Occipital lobe (tissue), 2 donors: ENCODE data around the gene KCNMA1. TPM values are rescaled to one million over a fixed set of nuclear protein-coding genes. Genes with fewer than 3 reads are reported as not detected.

Source experiments
- DNase-seq: peaks from one replicate; lab custom pipeline; 2025; lab: John Stamatoyannopoulos, UW
- total RNA-seq: library from RNA; depleted of rRNA; stranded (reverse); fragments of >200 nt; gene quantifications from one replicate; pipeline ENCODE4 v1.2.3, GENCODE V29; 2014

KCNMA1 gene
- total RNA-seq, 1 donor from 2014 or later, result 43.0 TPM

DNA sequence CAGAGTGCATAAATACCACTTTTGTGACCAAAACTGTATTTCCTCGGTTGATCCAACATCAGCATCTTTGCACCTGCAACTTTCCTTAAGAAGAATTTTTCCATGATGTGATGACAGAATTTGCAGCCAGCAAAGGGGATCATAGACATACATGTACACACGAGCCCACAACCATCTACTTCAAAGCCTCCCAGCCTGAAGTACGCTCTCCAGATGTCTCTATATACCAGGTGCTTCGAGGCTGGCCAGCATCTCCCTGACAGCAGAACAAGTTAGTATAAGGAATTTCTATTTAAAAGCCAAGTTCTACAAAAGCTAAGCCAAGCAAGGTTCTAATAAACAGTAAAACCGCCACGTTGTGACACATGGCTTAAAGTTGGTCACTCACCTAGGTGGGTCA, 328.5 kb downstream of the KCNMA1 start:
- no peak for DNase-seq

DNA sequence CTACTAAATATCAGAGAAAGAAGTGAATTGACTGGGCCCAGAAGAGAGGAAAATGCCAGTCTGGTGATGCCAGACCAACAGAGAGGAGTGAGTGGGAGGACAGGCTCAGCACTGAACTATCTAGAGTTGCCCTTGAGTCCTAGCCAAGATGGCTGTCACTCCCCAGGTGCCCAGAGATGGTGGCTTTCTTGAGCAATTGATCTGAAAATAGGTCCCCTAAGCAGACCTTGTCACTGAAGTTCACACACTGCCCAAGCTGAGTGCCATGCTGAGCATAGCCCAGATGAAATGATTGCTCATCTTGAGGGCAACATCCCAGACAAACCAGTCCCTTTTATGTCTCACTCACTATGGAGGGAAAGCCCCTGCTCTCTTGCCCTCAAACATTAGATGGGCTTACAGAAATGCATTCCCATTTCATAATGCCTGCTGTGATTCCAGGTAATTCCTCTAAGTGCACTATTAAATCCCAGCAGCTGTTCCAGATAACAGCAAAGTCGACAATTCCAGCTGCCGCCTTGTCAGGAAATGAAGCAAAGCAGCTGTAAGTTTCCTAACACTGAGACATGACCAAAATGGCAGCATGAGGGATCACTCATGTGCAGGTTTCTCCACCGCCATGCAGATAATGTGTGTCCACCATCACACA, 329.4 kb downstream of the KCNMA1 start:
- no peak for DNase-seq

DNA sequence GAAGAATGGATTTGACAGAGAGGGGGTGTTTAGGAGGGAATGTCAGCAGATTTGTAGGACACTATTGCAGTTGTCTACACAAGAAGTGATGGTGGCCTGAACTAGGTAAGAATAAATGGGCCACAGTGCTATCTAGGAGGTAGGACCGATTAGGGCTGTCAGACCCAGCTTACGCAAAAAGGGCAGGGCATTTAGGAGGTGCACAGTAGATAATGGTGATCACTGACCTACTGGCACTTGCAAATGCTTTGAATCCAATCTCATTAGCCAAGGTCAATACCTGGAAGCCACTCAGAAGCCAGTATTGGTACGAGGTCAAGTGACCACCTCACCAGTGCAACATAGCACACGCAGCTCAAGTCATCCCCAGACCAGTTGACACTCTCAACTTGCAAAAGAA, 330.9 kb downstream of the KCNMA1 start:
- DNase-seq, result no peak

DNA sequence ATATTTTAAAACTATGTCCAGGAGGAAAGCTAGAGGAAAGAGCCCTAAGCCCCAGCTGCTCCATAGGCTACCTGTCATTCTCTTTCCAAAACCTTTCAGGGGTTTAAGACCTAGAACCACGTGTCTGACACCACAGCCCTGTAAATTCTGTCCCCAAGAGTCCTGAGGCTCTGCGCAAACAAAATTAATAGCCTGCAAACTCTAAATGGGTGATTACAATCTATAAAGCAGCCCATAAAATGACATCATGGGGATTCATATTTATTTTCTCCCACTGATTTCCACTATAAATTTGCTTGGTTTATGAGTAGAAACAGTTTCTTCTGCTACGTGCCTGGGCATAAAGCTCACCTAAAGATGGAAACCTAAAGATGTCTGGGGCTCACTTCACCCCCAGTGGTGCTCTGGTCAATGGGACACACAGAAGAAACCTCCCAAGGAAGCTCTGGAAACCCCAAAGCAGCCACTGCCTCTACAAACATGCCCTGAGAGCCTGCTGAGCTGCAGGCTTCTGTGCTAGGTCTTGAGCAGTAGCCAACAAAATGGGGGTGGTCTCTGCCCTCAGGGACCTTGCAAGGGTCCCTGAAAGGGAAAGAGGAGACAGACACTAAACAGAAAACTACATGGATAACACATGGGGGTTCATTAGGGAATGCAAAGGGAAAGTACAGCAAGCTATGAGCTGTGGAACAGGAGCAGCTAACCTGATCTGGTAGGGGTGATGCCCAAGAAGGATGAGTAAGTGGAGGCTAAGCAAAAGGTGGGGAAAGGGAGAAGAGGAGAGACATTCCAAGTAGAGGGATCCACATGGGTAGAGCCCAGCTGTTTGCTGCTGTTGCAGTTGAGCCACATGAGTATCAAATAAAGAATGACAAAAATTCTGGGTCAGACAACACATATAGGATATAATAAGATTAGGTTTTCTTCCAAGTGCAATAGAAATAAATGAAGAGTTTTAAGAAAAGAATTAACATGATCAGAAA, 331.7 kb downstream of the KCNMA1 start:
- DNase-seq, result no peak

DNA sequence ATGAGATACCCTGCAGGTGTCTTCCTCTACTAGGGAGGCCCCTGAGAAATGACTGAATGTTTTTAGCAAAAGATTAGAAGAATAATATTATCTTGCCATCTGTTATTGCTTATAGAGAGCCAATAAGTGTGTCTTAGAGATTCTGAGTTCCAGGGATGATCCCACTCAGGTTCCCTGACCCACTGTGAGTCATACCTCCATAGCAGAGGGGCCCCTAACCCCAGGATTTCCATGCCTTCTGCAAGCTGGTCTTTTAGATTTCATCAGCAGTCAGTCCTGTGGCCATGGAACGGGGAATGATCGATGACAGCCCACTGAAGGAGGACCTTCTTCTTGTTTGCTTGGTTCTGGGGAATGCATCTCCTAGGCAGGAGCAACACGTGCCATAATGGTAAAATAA, 333.4 kb downstream of the KCNMA1 start:
- no peak for DNase-seq

DNA sequence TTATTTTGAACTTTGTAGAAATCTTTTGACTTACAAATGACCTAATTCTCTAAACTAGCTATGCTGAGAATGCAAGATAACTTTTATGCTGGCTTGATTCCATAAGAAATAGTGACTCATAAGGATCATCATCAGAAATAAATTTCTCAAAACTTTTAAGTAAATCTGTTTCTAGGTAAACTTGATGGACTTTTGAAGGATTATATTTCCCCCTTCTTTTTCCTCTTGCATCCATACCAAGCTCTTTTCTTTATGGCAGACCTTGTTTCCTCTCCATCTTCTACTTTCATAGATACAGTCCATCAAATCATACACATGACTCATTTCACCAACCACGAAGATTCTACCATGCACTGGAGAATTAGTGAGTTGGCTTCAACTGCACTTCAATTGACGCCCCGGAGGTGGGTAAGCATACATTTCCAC, 336.3 kb downstream of the KCNMA1 start:
- no peak for DNase-seq

DNA sequence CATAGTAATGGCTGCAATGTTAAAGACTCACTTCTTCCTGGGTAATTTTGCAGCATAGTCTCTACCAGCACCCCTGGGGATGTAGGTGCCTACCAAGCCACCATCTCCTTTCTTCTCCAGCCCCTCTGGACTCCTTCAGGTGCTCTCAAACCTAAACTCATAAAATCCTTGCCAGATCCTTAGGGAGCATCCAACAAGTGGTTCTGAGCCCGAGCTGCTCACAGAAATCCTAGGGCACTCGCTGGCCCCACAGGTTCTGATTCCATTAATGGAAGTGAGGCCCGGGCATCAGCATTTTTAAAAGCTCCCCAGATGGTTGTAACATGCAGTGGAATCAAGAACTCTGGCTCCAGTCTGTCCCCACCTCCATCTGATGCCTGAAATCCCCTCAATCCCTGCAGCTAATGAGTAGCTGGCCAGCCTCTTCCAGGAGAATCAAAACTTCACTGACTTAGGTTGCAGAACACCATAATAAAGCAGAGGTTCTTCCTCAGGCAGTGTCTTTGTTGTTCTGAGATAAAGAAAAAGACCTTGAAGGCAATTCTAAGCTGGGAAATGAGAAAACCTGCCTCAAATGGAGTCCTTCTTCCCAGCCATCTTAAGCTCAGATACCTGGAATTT, 336.8 kb downstream of the KCNMA1 start:
- no peak for DNase-seq

DNA sequence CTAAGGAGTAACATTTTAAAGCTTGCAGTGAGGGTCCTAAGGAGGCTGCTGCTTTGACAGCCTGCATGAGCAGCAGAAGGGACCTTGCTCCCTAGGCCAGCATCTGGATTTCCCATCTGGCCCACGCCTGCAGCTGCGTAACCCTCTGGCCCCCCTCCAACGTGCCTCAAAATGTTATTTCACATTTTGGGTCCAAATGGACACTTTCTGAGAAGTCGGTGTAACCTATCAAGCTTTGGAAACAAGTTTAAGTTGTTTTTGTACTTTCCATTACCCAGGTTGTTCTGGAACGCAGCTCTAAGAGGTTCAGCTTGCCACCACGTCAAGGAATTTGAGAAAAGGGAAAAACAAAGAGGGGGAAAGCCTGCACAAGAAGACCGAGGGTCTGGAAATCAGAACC, 338.3 kb downstream of the KCNMA1 start:
- no peak for DNase-seq

DNA sequence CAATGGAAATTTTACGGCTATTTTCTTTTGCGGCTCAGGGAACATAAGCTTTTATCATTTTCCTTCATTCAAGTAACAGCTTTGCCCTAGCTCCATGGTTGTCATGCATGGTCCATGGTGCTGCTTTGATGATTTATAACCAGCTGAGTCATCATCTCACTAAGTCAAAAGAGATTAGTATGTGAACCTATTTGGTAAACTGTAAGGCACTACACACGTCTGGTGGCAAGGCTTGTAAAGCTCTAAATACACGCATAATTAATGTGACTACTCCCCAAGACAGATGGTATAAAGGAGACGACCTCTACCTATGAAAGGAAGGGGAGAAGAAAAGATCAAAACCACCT, 340.2 kb downstream of the KCNMA1 start:
- no peak for DNase-seq

DNA sequence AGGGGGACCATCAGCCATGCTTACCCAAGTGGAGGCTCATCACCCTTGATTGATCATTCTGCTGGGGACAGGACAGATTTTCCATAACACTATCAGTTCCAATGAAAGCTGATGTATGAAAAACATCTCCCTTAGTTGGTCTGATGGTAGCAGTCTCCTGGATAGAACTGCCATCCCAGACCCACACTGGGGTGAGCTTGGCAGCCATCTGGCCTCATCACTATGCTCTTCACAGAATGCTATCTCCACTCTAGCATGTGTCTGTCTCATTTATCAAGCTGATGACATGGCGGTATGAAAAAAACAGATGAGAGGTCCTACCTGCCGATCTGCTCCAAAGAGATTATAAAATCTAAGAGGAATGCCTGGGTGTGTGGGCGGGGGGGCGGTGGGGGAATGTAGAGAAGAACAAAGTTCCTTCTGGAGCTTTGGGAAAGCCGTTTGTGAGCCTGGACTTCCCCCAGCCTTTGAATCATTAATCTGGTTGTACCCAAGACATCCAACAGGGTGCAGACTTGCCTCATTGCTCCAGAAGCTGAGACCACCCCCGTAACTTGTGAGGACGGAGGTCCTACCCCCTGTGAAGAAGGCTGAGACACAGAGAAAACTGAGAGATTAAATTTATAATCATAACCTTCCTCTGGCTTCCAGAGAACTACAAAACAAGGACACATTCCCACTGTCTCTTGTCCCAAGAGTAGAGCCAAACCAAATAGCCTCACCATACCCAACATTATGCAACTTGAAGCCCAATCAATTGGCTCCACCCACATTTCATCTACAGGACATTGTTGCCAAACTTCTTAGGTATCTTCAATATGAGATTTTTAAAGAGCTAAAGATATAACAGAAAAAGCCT, 340.8 kb downstream of the KCNMA1 start:
- DNase-seq, result no peak

DNA sequence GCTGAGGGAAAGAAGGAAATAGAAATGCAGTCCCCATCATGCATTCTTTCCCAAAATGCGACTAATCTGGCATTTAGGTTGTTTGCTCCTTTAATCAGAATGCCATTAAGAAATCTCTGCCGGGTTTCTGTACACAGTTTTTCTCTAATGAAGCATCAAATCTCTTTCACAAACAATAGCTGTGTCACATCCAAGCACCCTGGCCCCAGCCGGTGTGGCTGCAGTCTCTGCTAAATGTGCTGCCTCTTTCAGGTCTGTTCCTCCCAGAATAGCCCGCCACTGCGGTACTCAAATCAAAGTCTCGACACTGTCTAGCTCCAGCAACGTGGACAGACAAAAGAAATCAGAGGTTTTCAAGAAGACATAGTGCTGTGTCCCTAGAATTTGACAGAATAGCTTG, 343.8 kb downstream of the KCNMA1 start:
- DNase-seq, result no peak

DNA sequence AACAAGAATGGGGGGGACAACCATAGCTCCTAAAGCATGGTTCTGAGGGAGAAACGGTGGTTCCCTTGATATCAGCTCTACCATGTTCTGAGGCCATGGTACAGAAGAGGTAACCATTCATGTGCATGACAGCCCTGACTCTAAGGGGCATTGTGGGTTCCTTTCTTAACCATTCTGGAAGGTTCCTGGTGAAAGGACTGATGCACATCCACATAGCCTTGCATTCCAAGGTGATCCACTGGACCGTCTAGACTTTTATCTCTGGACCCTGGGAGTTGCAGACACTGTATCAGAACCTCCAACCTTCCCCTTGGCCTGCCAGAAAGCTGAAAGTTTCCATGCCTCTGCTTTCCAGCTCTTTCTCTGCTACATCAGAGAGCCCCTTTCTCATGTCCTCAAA, 344.3 kb downstream of the KCNMA1 start:
- DNase-seq, result no peak

DNA sequence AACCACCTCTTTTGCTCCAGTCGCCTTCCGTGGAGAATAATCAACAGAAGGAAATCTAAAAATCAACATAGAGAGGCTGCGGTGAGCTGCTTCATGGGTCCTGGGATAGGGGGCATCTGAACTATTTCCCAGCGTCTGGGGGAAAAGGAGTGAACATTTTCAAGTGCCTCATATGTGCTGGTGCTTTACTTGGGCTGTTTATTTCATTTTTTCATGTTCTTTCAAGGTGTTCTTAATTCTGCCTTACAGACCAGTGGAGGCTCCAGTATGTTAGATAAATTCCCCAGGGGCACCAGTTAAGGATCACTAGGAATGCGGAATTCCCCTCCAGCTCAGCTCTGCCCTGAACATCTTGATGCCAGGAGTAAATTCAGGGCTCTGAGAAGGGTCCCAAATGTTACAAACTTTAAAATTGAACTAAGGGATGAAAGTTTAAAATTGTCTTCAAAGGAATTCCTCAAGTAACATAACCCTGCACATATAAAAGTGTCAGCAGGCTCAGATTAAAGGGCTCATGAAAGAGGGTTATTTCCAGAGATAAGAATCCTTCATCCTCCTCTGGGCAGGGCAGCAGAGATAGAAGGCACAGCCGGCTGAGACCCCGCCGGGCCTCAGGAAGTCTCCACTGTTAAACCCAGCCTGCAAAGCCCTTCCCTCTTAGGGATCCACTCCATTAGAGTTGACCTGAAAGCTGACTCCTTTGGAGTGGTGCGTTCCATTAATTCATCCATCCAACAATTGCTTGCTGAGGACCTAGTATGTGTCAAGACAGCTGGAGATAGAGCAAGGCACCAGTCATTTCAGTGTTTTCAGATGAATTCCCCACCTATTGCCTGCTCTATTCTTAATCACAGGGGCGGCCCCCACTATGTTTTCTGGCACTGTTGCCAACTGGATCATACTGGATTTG, 345.8 kb downstream of the KCNMA1 start:
- DNase-seq, result no peak

DNA sequence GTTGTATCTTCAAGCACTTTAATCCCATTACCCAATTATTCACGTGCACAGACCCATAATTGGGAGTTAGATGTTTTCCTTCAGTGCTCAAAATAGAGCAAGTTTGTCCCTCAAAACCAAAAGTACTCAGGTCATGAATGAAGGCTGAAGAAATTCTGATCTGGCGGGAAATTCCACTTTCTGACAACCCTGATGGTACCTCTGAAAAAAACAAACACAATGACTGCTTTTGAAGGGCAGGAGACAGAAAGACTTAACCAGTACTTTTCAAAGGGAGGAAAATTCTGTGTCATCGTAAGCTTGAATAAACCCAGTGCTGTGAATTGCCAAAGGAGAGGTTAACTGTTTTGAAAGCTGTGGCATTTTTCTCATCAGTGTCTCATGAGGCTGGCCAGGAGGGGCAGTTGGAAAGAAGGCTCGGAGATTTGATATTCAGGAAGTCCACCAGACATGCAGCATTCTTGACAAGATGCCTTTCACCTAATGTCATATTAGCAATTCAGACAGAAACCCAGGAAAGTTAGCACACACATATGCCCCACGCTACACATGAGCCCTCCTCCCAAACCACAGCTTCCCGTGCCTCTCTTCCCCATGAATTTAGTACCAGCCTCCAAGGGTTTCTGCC, 347.0 kb downstream of the KCNMA1 start:
- no peak for DNase-seq

DNA sequence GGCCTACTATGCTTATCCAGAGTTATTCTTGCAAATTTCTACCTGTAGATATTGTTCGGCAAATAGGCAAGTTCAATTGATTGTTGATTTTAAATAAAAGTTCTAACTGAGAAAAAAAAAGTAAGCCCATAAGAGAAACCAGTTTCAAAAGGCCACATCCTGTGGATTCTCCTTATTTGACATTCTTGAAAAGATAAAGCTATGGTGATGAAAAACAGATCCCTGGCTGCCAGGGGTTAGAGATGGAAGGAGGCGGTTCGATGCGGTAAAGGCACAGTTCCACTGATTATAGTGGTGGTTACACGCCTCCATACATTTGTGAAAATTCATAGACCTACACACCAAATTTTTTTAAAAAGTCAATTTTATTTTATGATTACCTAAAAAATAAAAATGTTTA, 347.8 kb downstream of the KCNMA1 start:
- DNase-seq, result no peak

DNA sequence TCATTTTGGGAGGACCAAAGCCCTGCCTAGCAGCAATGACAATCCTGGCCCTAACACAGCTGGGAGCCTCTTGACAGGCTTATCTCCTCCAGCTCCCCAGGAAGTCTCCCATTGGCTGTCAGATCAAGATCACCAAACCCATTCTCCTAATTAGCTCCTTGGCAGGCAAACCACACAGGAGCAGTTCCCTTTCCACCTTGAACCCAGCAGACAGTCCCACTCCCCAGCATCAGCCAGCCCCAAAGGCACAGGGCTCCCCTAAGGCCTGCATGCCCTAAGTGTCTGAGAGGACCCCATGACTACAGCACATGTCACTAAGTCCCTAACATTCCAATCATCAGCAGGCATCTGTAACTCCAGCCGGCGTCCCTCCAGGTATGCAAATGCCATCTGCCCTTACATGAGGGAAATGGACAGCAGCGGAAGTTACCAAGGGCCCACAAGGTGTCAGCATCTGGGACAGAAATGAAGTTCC, 348.5 kb downstream of the KCNMA1 start:
- DNase-seq, result no peak

DNA sequence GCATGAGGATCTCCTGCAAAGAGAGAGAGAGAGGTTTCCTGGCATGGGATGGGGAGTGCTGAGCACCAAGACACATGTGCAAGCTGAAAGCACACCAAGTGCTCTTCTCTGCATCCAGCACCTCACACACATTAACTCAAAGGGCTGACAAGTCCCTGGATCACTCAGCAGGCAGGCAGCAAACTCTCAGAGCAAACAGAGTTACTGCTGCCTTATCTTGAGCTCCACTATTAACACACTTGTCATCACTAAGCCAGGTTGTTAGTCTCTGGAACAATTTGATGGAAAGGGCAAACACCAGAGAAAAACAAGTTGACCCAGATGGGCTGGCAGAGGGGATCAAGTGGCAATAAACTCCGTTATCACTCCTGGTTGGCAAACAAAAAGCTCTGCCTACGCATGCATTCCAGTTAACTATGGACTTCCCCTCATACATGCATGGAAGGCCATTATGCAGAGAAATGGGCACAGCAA, 349.9 kb downstream of the KCNMA1 start:
- DNase-seq, result peak; percentile 32

DNA sequence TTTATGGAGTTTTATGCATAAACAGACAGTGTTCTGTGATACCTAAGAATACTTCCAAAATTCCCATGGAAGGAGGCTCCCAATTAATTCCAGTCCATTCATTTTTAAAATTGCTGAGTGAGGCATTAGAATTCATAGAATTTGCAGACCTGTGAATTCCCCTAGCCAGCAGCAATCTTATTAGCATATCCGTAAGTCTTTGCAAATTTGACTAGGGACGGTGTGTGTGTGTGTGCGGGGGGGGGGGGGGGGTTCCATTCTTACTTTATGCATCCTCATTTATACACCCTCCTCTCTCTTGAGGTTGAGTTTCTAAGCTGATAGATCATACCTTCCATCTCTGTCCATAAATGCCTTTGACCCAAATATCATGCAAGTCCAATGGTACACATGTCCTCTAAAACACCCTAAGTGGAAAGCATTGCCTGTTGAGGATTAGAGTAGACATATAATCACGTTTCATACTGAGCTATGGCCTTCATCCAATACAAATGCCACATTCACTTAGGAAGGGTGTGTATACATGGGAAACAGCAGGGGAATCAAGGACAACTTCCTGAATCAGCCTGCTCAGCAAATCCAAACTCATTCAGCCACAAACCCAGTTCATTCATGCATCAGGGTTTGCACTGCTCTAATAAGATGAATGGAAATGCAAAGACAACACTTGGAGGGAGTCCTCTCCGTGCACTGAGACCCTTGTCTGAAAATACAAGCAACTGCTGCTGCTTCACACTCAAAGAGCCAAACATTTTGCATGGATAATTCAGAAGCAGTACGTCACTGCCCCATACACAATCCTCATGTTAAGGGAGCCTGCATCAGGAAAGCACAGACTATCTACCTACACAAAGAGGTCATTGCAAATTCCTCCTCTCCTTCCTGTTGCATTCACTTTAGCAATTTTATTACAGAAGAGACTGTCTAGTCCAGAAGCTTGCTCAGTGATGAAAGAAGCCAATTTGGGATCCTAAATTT, 350.8 kb downstream of the KCNMA1 start:
- no peak for DNase-seq
